ENCODE results near the gene PMPCB.

The PMPCB gene

GRCh38 chr7:103348452-103348851, 51.2 kb downstream of the PMPCB start:
- peaks cover 46% of the 10 kb centered on the region for H3K4me1 Mint-ChIP-seq
- H3K9me3 Mint-ChIP-seq, result no peaks in the 10 kb centered on the region
- peaks cover 33% of the 10 kb centered on the region for H3K36me3 Mint-ChIP-seq

GRCh38 chr7:103348959-103349358, 51.7 kb downstream of the PMPCB start:
- H3K27ac Mint-ChIP-seq, result peak overlapping the region; percentile 93
- no peak for ATAC-seq
- H3K27me3 Mint-ChIP-seq, result no peaks in the 10 kb centered on the region
- H3K9me3 Mint-ChIP-seq, result no peaks in the 10 kb centered on the region
- peaks cover 33% of the 10 kb centered on the region for H3K36me3 Mint-ChIP-seq
- H3K4me1 Mint-ChIP-seq, result peaks cover 46% of the 10 kb centered on the region
- H3K4me3 Mint-ChIP-seq, result peak overlapping the region; percentile 88

More at GRCh38 chr7:103348452-103348851, 51.2 kb downstream of the PMPCB start:
- H3K27me3 Mint-ChIP-seq, result no peaks in the 10 kb centered on the region
- H3K27ac Mint-ChIP-seq, result peak overlapping the region; percentile 93
- ATAC-seq, result no peak
- peak overlapping the region; percentile 99 for H3K4me3 Mint-ChIP-seq

GRCh38 chr7:103349805-103350204, 52.6 kb downstream of the PMPCB start:
- peak; percentile 56 for ATAC-seq

More at GRCh38 chr7:103349805-103350204, 52.6 kb downstream of the PMPCB start:
- Mint-ChIP-seq H3K27me3 (no peaks in the 10 kb centered on the region), H3K9me3 (no peaks in the 10 kb centered on the region), H3K4me3 (peak overlapping the region; percentile 79), H3K36me3 (peaks cover 33% of the 10 kb centered on the region), H3K4me1 (peaks cover 46% of the 10 kb centered on the region), H3K27ac (peak overlapping the region; percentile 93)
